Measurements from ENCODE around the gene SUGCT.

The SUGCT gene

GRCh38 chr7:40419806-40420205 is 285.0 kb downstream of the SUGCT start:
- no peak for TF ChIP-seq TAF1 (IDR thresholded peaks at IDR 0.05; ENCODE audit: low read depth)
- TF ChIP-seq MAX (IDR thresholded peaks at IDR 0.05) = no peak
- no peak for TF ChIP-seq FOXM1 (IDR thresholded peaks at IDR 0.05; ENCODE audit: borderline replicate concordance, low read depth)
- TF ChIP-seq USF1 (IDR thresholded peaks at IDR 0.05) = no peak
- TF ChIP-seq EP300 (IDR thresholded peaks at IDR 0.05; ENCODE audit: borderline replicate concordance) = no peak
- TF ChIP-seq NFIC (IDR thresholded peaks at IDR 0.05) = no peak
- TF ChIP-seq RAD21 (IDR thresholded peaks at IDR 0.05; ENCODE audit: low read depth) = no peak
- TF ChIP-seq CREB1 (IDR thresholded peaks at IDR 0.05; ENCODE audit: low read depth) = no peak
- no peak for TF ChIP-seq CEBPB (IDR thresholded peaks at IDR 0.05)
- no peak for TF ChIP-seq ZBTB7A (IDR thresholded peaks at IDR 0.05; ENCODE audit: low read depth)
- TF ChIP-seq TCF12 (IDR thresholded peaks at IDR 0.05; ENCODE audit: low read depth) = no peak
- TF ChIP-seq EGR1 (IDR thresholded peaks at IDR 0.05) = no peak
- no peak for TF ChIP-seq REST (IDR thresholded peaks at IDR 0.05; ENCODE audit: low read depth)
- no peak for TF ChIP-seq TEAD4 (IDR thresholded peaks at IDR 0.05)
- TF ChIP-seq YY1 (IDR thresholded peaks at IDR 0.05; ENCODE audit: low read depth) = no peak

DNA sequence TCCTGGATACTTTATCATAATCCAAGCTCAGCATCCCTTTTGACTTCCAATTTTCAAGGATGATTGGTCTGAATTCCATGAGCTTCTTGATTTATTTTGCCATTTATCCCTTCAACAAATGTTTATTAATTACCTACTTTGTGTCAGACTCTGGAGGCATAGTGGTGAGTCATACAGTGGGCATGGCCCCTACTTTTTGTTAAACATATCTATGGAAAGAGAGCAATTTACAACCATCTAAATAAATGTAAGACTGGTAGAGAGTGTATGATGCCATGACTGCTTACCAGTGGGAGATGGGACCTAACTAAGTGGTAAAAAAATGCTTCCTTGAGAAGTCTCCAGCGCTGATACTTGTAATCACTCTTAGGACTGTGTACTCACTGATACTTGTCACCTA is 286.6 kb downstream of the SUGCT start:
- TF ChIP-seq EGR1 (IDR thresholded peaks at IDR 0.05) = no peak
- no peak for TF ChIP-seq NFIC (IDR thresholded peaks at IDR 0.05)

DNA sequence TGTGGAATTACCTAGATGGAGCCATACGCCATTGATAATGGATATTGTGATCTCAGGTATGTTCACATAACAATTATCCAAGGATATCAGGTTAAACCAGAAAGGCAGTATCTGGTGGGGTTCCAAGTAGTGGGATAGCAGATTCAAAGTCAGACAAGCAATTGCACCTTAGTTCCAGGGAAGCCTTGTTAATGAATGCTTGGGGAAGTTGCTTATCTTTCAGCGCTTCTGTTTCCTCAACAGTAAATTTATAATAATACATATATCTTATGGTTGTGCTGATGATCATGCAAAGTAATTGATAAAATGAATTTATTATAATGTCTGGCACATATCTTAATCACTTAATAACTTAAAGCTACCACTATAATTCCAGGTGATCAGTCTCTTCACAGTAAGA is 290.9 kb downstream of the SUGCT start:
- TF ChIP-seq CEBPB (IDR thresholded peaks at IDR 0.05) = no peak
- TF ChIP-seq CREB1 (IDR thresholded peaks at IDR 0.05; ENCODE audit: low read depth) = no peak
- TF ChIP-seq USF1 (IDR thresholded peaks at IDR 0.05) = no peak
- no peak for TF ChIP-seq YY1 (IDR thresholded peaks at IDR 0.05; ENCODE audit: low read depth)
- TF ChIP-seq RAD21 (IDR thresholded peaks at IDR 0.05; ENCODE audit: low read depth) = no peak
- TF ChIP-seq TCF12 (IDR thresholded peaks at IDR 0.05; ENCODE audit: low read depth) = no peak

DNA sequence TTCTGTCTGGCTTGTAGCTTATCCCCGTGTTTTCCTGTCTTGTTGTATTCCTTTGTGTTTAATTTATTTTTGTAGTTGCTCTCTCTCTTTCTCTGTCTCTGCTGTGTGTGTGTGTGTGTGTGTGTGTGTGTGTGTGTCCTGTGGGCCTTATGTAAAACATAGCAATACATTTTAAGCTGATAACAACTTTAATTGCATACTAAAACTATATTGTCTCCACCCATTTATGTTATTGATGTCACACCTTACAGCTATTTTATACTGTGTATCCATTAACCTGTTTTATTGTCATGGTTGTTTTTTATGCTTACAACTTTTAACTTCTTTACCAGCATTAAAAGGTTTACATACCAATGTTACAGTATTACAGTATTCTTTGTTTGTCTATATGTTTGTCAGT is 293.6 kb downstream of the SUGCT start:
- TF ChIP-seq MAX (IDR thresholded peaks at IDR 0.05) (no peak), RAD21 (IDR thresholded peaks at IDR 0.05; ENCODE audit: low read depth) (no peak), CEBPB (IDR thresholded peaks at IDR 0.05) (no peak), ZBTB7A (IDR thresholded peaks at IDR 0.05; ENCODE audit: low read depth) (no peak), FOXM1 (IDR thresholded peaks at IDR 0.05; ENCODE audit: borderline replicate concordance, low read depth) (no peak), TAF1 (IDR thresholded peaks at IDR 0.05; ENCODE audit: low read depth) (no peak), TCF12 (IDR thresholded peaks at IDR 0.05; ENCODE audit: low read depth) (no peak), REST (IDR thresholded peaks at IDR 0.05; ENCODE audit: low read depth) (no peak), CREB1 (IDR thresholded peaks at IDR 0.05; ENCODE audit: low read depth) (no peak), EP300 (IDR thresholded peaks at IDR 0.05; ENCODE audit: borderline replicate concordance) (no peak), EGR1 (IDR thresholded peaks at IDR 0.05) (no peak), NFIC (IDR thresholded peaks at IDR 0.05) (no peak), YY1 (IDR thresholded peaks at IDR 0.05; ENCODE audit: low read depth) (no peak)

GRCh38 chr7:40429826-40430225 is 295.0 kb downstream of the SUGCT start:
- TF ChIP-seq EGR1 (IDR thresholded peaks at IDR 0.05) (no peak), TAF1 (IDR thresholded peaks at IDR 0.05; ENCODE audit: low read depth) (no peak), ZBTB7A (IDR thresholded peaks at IDR 0.05; ENCODE audit: low read depth) (no peak), RAD21 (IDR thresholded peaks at IDR 0.05; ENCODE audit: low read depth) (no peak), TEAD4 (IDR thresholded peaks at IDR 0.05) (no peak), USF1 (IDR thresholded peaks at IDR 0.05) (no peak), CREB1 (IDR thresholded peaks at IDR 0.05; ENCODE audit: low read depth) (no peak), FOXM1 (IDR thresholded peaks at IDR 0.05; ENCODE audit: borderline replicate concordance, low read depth) (no peak), EP300 (IDR thresholded peaks at IDR 0.05; ENCODE audit: borderline replicate concordance) (no peak)

DNA sequence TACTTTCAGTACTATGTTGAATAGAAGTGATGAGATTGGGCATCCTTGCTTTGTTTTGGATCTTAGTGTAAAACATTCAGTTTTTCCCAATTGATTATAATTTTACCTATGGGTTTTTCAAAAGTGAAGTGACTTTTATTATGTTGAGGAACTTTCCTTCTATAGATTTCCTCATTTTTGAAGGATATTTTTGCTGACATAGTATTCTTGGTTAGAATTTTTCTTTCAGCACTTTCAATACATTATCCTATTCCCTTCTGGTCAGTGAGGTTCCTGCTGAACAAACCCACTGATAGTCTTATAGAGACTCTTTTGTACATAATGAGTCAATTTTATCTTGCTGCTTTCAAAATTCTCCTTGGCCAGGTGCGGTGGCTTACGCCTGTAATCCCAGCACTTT is 297.2 kb downstream of the SUGCT start:
- TF ChIP-seq RAD21 (IDR thresholded peaks at IDR 0.05; ENCODE audit: low read depth) = no peak
- no peak for TF ChIP-seq ZBTB7A (IDR thresholded peaks at IDR 0.05; ENCODE audit: low read depth)
- no peak for TF ChIP-seq FOXM1 (IDR thresholded peaks at IDR 0.05; ENCODE audit: borderline replicate concordance, low read depth)
- TF ChIP-seq TEAD4 (IDR thresholded peaks at IDR 0.05) = no peak
- no peak for TF ChIP-seq EP300 (IDR thresholded peaks at IDR 0.05; ENCODE audit: borderline replicate concordance)
- no peak for TF ChIP-seq USF1 (IDR thresholded peaks at IDR 0.05)
- TF ChIP-seq NFIC (IDR thresholded peaks at IDR 0.05) = no peak
- no peak for TF ChIP-seq YY1 (IDR thresholded peaks at IDR 0.05; ENCODE audit: low read depth)
- TF ChIP-seq REST (IDR thresholded peaks at IDR 0.05; ENCODE audit: low read depth) = no peak
- no peak for TF ChIP-seq MAX (IDR thresholded peaks at IDR 0.05)
- no peak for TF ChIP-seq TCF12 (IDR thresholded peaks at IDR 0.05; ENCODE audit: low read depth)
- no peak for TF ChIP-seq CREB1 (IDR thresholded peaks at IDR 0.05; ENCODE audit: low read depth)
- no peak for TF ChIP-seq EGR1 (IDR thresholded peaks at IDR 0.05)
- no peak for TF ChIP-seq TAF1 (IDR thresholded peaks at IDR 0.05; ENCODE audit: low read depth)
- no peak for TF ChIP-seq CEBPB (IDR thresholded peaks at IDR 0.05)

Measured in Ishikawa (cell line).